Kidney (tissue), 14 donors: Measurements from ENCODE around the gene PANX2. TPM values are rescaled to one million over a fixed set of nuclear protein-coding genes. Genes with fewer than 3 reads are reported as not detected.
A peak's percentile ranks its signal among the peaks of the same experiment; 100 is the strongest.

Source experiments
- DNase-seq, 5 donors: peaks; one replicate each; pipeline ENCODE4 v3.0.0-alpha.2; 2013 to 2020
- FAIRE-seq: peaks from 2 replicates; lab custom pipeline; 2012; peaks lifted over from hg19 to GRCh38; lab: Jason Lieb, UNC
- H3K27ac ChIP-seq, 2 donors: one replicate each; pipeline ENCODE4 v1.7.0; 2013; ENCODE audit warnings: low read depth in 2 of 2, low read length in 2 of 2, inconsistent platforms in 1 of 2
- H3K27me3 ChIP-seq: one replicate; pipeline ENCODE4 v1.7.1; 2013; ENCODE audit warnings: low read length, inconsistent platforms; ENCODE audit not compliant: control insufficient read depth, insufficient read depth
- H3K36me3 ChIP-seq, 3 donors: one replicate each; pipeline versions ENCODE4 v1.7.0 to v1.7.1; 2013; ENCODE audit warnings: low read length in 3 of 3, control low read depth in 1 of 3, inconsistent platforms in 1 of 3; ENCODE audit not compliant: insufficient read depth in 3 of 3, control insufficient read depth in 2 of 3
- H3K4me1 ChIP-seq, 3 donors: one replicate each; pipeline versions ENCODE4 v1.7.0 to v1.7.1; 2013; ENCODE audit warnings: low read length in 3 of 3, inconsistent platforms in 1 of 3, low read depth in 1 of 3; ENCODE audit not compliant: control insufficient read depth in 2 of 3, insufficient read depth in 2 of 3
- H3K4me3 ChIP-seq, 3 donors: one replicate each; pipeline versions ENCODE4 v1.7.0 to v1.8.1; 2013; ENCODE audit warnings: low read length in 3 of 3, control low read depth in 1 of 3, inconsistent platforms in 1 of 3
- H3K9ac ChIP-seq, 3 donors: one replicate each; pipeline versions ENCODE4 v1.7.0 to v1.7.1; 2013; ENCODE audit warnings: low read length in 3 of 3, control low read depth in 1 of 3, inconsistent platforms in 1 of 3
- H3K9me3 ChIP-seq, 3 donors: one replicate each; pipeline versions ENCODE4 v1.7.0 to v1.7.1; 2013; ENCODE audit warnings: low read length in 3 of 3, control low read depth in 1 of 3, inconsistent platforms in 1 of 3; ENCODE audit not compliant: control insufficient read depth in 2 of 3, insufficient read depth in 1 of 3
- CTCF ChIP-seq: IDR thresholded peaks from 3 replicates; pipeline ENCODE4 v1.5.1; 2012; ENCODE audit warnings: mild to moderate bottlenecking, moderate library complexity, borderline replicate concordance; ENCODE audit not compliant: insufficient read depth; ENCODE audit errors: extremely low read depth
- intact Hi-C: fragments of 100-400 bp; cut with DNase I; formaldehyde crosslinking; loops from one replicate; pipeline ENCODE4 v1.11.1; 2022
- polyA plus RNA-seq: library from polyadenylated mRNA; stranded (reverse); fragments of 350-450 nt; fragmentation: Illumina TruSeq; extraction: RNeasy Lipid Tissue Mini Kit (QIAGEN cat#74804); gene quantifications from one replicate; pipeline ENCODE4 v1.2.3, GENCODE V29; 2014; ENCODE audit warnings: low read depth, low replicate concordance; ENCODE audit not compliant: insufficient read depth
- total RNA-seq: library from RNA; stranded (reverse); fragmentation: NEBNext Ultra II Directional; extraction: Animal tissue kit (Norgen Biotek cat#: 25700); gene quantifications from one replicate; pipeline ENCODE4 v1.2.1, GENCODE V29; 2021
- donor health status: control.
- donor health status: control.
- donor health status: control.
- donor health status: control.
- donor health status: control.
- donor health status: DM: yes; HTN: yes; CAD: no.
- donor health status: Normal renal cell carcinoma (clear cell type).

The PANX2 gene
- total and polyA plus RNA-seq, 2 donors from 2014 or later, result 1.0 to 4.3 TPM

GRCh38 chr22:50216055-50216683, 45.6 kb downstream of the PANX2 start:
- intact Hi-C loops, result no loop called here
- Histone ChIP-seq H3K27ac (no peak overlapping the region), H3K4me1 (peaks cover 0 to 4% (median 0%) of the 10 kb centered on the region in 3 donors), H3K36me3 (peaks cover 10 to 35% (median 20%) of the 10 kb centered on the region in 3 donors), H3K4me3 (no peak overlapping the region), H3K9ac (no peak overlapping the region), H3K27me3 (no peaks in the 10 kb centered on the region), H3K9me3 (no peaks in the 10 kb centered on the region)
- FAIRE-seq (no peak), DNase-seq (no peak)
- no peak for TF ChIP-seq CTCF

DNA sequence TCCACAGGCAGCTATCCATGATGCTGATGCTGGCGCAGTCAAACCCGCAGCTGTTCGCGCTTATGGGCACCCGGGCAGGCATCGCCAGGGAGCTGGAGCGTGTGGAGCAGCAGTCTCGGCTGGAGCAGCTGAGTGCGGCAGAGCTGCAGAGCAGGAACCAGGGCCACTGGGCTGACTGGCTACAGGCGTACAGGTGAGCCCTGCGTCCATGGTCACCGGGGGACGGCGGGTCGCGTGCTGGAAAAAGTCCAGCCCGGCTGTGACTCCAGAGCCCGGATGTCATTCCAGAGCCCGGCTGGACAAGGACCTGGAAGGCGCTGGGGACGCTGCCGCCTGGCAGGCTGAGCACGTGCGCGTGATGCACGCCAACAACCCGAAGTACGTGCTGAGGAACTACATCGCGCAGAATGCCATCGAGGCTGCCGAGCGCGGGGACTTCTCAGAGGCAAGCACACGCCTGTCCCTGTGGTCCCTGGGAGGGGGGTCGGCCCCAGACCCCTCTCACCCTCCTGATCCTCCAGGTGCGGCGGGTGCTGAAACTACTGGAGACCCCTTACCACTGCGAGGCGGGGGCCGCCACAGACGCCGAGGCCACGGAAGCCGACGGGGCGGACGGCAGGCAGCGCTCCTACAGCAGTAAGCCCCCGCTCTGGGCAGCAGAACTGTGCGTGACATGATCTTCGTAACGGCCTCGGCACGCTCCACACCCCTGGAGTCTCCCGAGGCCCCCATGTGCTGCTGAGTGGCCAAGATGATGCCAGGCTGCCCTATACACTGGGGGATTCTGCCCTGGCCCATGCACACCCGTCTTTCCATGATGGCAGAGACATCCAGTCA, 46.4 kb downstream of the PANX2 start:
- Histone ChIP-seq H3K9me3 (no peaks in the 10 kb centered on the region), H3K27ac (no peak overlapping the region), H3K36me3 (peaks cover 8 to 35% (median 19%) of the 10 kb centered on the region in 3 donors), H3K27me3 (no peaks in the 10 kb centered on the region), H3K9ac (no peak overlapping the region), H3K4me3 (no peak overlapping the region), H3K4me1 (peaks cover 0 to 4% (median 0%) of the 10 kb centered on the region in 3 donors)
- no peak for FAIRE-seq
- TF ChIP-seq CTCF, result no peak
- intact Hi-C loops, result no loop called here
- peak in 1 of 5 donors; percentile 79 for DNase-seq

DNA sequence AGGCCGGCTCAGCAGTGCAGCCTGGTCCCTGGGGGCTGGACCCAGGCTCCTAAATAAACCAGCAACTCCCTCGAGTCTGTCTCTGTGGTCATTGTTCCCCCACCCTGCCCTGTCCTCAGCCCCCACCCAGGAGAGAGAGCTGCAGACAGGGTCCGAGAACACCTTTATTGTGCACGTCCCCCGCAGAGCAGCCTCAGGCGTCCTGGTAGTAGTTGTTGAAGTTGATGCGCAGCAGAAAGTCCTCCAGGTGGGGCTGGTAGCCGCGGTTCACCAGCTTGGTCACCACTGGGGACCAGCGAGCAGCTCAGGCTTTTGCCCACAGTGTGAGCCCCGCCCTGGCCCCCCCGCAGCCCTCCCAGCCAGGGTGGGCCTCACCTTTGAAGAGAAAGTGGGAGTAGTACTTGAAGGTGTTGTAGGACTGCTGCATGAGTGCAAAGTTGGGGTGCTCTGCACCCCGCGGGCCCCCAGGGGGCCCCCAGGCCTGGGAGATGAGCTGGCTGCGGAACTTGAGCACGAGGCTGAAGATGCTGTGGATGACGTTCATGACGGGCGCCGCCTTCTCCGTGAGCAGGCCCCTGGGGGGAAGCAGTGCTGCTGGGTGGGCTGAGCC, 47.1 kb downstream of the PANX2 start:
- no peak for FAIRE-seq
- no peaks in the 10 kb centered on the region for H3K9me3 ChIP-seq
- intact Hi-C loops, result no loop called here
- TF ChIP-seq CTCF, result no peak
- H3K4me3 ChIP-seq, result no peak overlapping the region
- H3K9ac ChIP-seq, result no peak overlapping the region
- H3K27me3 ChIP-seq, result no peaks in the 10 kb centered on the region
- no peak for DNase-seq
- H3K27ac ChIP-seq, result no peak overlapping the region
- H3K4me1 ChIP-seq, result peaks cover 0 to 4% (median 0%) of the 10 kb centered on the region in 3 donors
- peaks cover 5 to 35% (median 23%) of the 10 kb centered on the region in 3 donors for H3K36me3 ChIP-seq
